Activated CD8-positive, alpha-beta T cell treated with anti-CD3 and anti-CD28 coated beads for 36 hours (primary cell): ENCODE data around the gene BMF. TPM values are rescaled to one million over a fixed set of nuclear protein-coding genes. Genes with fewer than 3 reads are reported as not detected.

Experiments used
- ATAC-seq: fragments of 200-7000 bp; cut with Tn5 transposase; one replicate; pipeline ENCODE4 v1.10.0; 2021; ENCODE audit warnings: mild to moderate bottlenecking, moderate library complexity
- CTCF ChIA-PET: fragments of 350-600 bp; sonication (Branson Sonifier 250); formaldehyde crosslinking; loops from one replicate; lab custom pipeline; 2021; ENCODE audit warnings: antibody characterized with exemption; lab: Charles Lee
- POLR2A ChIA-PET: fragments of 350-600 bp; sonication (Branson Sonifier 250); formaldehyde crosslinking; loops from one replicate; lab custom pipeline; 2021; ENCODE audit warnings: antibody characterized with exemption; lab: Charles Lee
- DNase-seq: peaks from one replicate; pipeline ENCODE4 v3.0.0-alpha.2; 2020
- H3K27ac Mint-ChIP-seq: one replicate; pipeline ENCODE4 v1.8.0; 2021; ENCODE audit warnings: mild to moderate bottlenecking, mixed read lengths
- H3K27me3 Mint-ChIP-seq: one replicate; pipeline ENCODE4 v1.8.0; 2021; ENCODE audit warnings: mixed read lengths
- H3K36me3 Mint-ChIP-seq: one replicate; pipeline ENCODE4 v1.8.0; 2021; ENCODE audit warnings: low read depth, mixed read lengths
- H3K4me1 Mint-ChIP-seq: one replicate; pipeline ENCODE4 v1.8.0; 2021; ENCODE audit warnings: low read depth, mixed read lengths
- H3K4me3 Mint-ChIP-seq: one replicate; pipeline ENCODE4 v1.8.0; 2021; ENCODE audit warnings: mild to moderate bottlenecking, moderate library complexity, mixed read lengths
- H3K9me3 Mint-ChIP-seq: one replicate; pipeline ENCODE4 v1.8.0; 2021; ENCODE audit warnings: mixed read lengths
- intact Hi-C: fragments of 100-400 bp; cut with micrococcal nuclease; formaldehyde crosslinking; loops from one replicate; pipeline ENCODE4 v1.10.0; 2022
- total RNA-seq, 2 experiments: library from RNA; stranded (reverse); gene quantifications; one replicate each; pipeline ENCODE4 v1.2.3, GENCODE V29; 2021
- TF ChIP-seq, protein P1 (sequence below): fragments of 200-600 bp; IDR thresholded peaks from one replicate; pipeline ENCODE4 v1.8.0; 2022; ENCODE audit warnings: antibody characterized with exemption, mild to moderate bottlenecking

The BMF gene
- total RNA-seq, 2 experiments from 2014 or later, result 4.2 to 4.3 TPM

DNA sequence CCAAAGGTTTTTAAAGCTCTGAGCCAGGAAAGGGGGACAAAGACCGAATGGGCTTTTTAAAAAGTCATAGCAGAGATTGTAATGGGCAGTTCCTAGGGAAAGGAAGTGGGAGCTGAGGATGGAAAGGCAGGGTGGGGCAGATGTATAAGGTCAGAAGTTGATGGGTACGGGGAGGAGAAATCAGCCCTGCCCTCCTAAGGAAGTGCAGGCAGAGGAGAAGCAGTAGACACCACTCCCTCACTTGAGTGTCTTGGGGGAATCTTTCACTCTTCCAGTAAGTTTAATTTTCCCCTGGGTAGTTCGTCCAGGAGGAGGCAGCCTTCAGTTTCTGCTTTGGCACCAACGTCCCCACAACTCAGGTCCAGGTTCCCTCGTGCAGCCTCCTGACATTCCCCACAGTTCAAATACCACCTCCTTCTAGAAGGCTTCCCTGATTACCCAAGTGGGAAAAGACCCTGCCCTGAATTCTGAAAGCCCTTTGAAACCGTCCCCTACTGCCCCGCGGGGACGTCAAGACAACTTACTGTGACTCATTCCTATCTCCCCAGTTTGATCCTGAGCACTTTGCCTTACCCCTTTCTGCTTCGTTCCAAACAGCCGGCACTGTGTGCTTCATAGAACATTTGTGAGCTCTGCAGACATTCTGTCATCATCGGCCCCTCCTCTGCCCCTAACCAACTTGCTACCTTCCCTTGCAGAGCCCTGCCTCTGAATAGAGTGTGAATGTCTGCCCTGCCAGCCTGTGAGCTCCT is 55.4 kb downstream of the BMF start:
- TF ChIP-seq, protein P1, sequence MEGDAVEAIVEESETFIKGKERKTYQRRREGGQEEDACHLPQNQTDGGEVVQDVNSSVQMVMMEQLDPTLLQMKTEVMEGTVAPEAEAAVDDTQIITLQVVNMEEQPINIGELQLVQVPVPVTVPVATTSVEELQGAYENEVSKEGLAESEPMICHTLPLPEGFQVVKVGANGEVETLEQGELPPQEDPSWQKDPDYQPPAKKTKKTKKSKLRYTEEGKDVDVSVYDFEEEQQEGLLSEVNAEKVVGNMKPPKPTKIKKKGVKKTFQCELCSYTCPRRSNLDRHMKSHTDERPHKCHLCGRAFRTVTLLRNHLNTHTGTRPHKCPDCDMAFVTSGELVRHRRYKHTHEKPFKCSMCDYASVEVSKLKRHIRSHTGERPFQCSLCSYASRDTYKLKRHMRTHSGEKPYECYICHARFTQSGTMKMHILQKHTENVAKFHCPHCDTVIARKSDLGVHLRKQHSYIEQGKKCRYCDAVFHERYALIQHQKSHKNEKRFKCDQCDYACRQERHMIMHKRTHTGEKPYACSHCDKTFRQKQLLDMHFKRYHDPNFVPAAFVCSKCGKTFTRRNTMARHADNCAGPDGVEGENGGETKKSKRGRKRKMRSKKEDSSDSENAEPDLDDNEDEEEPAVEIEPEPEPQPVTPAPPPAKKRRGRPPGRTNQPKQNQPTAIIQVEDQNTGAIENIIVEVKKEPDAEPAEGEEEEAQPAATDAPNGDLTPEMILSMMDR, result no peak
- POLR2A ChIA-PET, result interaction anchor here (1.0 kb wide), 2 partner anchors 31 to 45 kb away, joined by 3 read pairs; no protein-coding TSS in a partner anchor
- peaks cover 81% of the 10 kb centered on the region for H3K4me1 Mint-ChIP-seq
- CTCF ChIA-PET, result interaction anchor here (1.0 to 5.6 kb wide), 8 partner anchors 8 to 266 kb away, joined by 3 to 31 read pairs (median 6); partner anchors contain the start of gene SRP14
- intact Hi-C loops, result no loop called here
- DNase-seq (no peak), ATAC-seq (no peak)
- H3K4me3 Mint-ChIP-seq, result no peak overlapping the region
- no peaks in the 10 kb centered on the region for H3K27me3 Mint-ChIP-seq
- H3K36me3 Mint-ChIP-seq, result peaks cover 12% of the 10 kb centered on the region
- no peaks in the 10 kb centered on the region for H3K9me3 Mint-ChIP-seq
- H3K27ac Mint-ChIP-seq, result peak overlapping the region; percentile 65

DNA sequence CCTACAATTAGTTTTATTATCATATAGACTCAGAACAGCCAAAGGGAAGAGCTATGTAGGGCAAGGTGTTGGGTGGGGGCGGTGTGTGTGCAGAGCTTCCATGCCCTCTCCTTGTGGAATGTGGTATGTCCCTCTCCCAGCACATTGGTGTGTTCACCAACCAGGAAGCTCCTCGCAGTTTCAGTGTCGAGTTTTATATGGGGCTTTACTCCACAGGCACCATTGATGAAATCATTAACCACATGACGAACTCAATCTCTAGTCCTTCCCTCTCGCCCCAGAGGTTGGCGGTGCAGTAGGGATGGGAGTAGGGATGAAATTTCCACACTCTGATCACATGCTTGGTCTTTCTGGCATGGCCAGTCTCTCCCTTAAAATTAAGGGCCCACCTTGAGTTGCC is 56.1 kb downstream of the BMF start:
- Mint-ChIP-seq H3K36me3 (peaks cover 16% of the 10 kb centered on the region), H3K9me3 (no peaks in the 10 kb centered on the region), H3K4me3 (no peak overlapping the region), H3K27me3 (no peaks in the 10 kb centered on the region), H3K27ac (peak overlapping the region; percentile 31), H3K4me1 (peaks cover 81% of the 10 kb centered on the region)
- DNase-seq (no peak), ATAC-seq (no peak)
- ChIA-PET POLR2A (interaction anchor here (0.9 to 1.3 kb wide), 4 partner anchors 21 to 56 kb away, joined by 3 to 4 read pairs (median 3); partner anchors contain the start of gene BMF), CTCF (interaction anchor here (0.8 to 5.6 kb wide), 7 partner anchors 44 to 267 kb away, joined by 3 to 31 read pairs (median 6); no protein-coding TSS in a partner anchor)
- TF ChIP-seq, protein P1, result no peak
- intact Hi-C loops, result no loop called here

DNA sequence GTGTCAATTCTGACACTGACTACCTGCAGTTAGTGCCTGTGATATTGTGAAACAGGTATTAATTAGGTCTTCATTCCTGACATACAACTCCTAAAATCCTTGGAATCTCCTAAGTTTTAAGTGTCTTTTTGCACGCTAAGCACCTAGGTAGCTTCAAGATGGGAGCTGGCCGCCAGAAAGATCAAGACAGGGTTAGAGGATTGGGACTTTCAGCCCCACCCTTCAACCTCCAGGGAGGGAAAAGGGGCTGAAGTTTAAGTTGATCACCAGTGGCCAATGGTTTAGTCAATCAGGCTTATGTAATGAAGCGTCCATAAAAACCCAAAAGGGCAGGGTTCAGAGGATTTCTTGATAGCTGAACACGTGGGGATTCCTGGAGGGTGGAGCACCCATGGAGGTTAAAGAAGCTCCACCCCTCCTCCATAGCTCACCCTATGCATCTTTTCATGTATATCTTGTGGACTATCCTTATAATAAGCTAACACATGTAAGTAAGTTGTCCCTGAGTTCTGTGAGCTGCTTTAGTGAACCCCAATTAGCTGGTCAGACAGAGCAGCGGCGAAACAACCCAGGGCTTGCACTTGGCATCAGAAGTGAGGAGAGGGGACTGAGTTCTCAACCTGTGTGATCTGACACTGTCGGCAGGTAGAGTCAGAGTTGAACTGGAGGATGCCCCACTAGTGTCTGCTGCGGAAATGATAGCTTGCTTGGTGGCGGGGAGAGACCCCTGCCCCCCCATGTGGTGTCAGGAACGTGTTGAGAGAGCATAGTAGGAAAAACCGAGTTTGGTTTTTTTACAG is 56.9 kb downstream of the BMF start:
- intact Hi-C loops, result no loop called here
- POLR2A ChIA-PET, result interaction anchor here (0.9 to 1.3 kb wide), 3 partner anchors 22 to 56 kb away, joined by 3 to 4 read pairs (median 3); partner anchors contain the start of gene BMF
- peak; percentile 42 for DNase-seq
- CTCF ChIA-PET, result interaction anchor here (0.8 to 5.6 kb wide), 7 partner anchors 45 to 267 kb away, joined by 3 to 31 read pairs (median 5); no protein-coding TSS in a partner anchor
- peak overlapping the region; percentile 31 for H3K27ac Mint-ChIP-seq
- H3K9me3 Mint-ChIP-seq, result no peaks in the 10 kb centered on the region
- no peaks in the 10 kb centered on the region for H3K27me3 Mint-ChIP-seq
- TF ChIP-seq, protein P1, result no peak
- no peak overlapping the region for H3K4me3 Mint-ChIP-seq
- ATAC-seq, result no peak
- peaks cover 18% of the 10 kb centered on the region for H3K36me3 Mint-ChIP-seq
- peaks cover 89% of the 10 kb centered on the region for H3K4me1 Mint-ChIP-seq

- intact Hi-C loops, result no loop called here
- CTCF ChIA-PET, result interaction anchor here (1.0 to 5.6 kb wide), 3 partner anchors 51 to 224 kb away, joined by 3 to 31 read pairs (median 6); no protein-coding TSS in a partner anchor
These were observed 57.8 kb downstream of the BMF start for GRCh38 chr15:40050788-40051470.

More at GRCh38 chr15:40050788-40051470, 57.8 kb downstream of the BMF start:
- no peaks in the 10 kb centered on the region for H3K9me3 Mint-ChIP-seq
- peaks cover 92% of the 10 kb centered on the region for H3K4me1 Mint-ChIP-seq
- POLR2A ChIA-PET, result no interaction called here
- H3K4me3 Mint-ChIP-seq, result no peak overlapping the region
- TF ChIP-seq, protein P1, result no peak
- no peak overlapping the region for H3K27ac Mint-ChIP-seq
- H3K27me3 Mint-ChIP-seq, result no peaks in the 10 kb centered on the region
- H3K36me3 Mint-ChIP-seq, result peaks cover 20% of the 10 kb centered on the region
- peak; percentile 21 for DNase-seq
- no peak for ATAC-seq
